NT2/D1 (cell line): Measurements from ENCODE around the gene SLC29A2.

Experiments
- DNase-seq: peaks from one replicate; pipeline ENCODE4 v3.0.0-alpha.2; 2011; ENCODE audit warnings: low read depth, low spot score
- H3K27me3 ChIP-seq: 2 replicates; pipeline ENCODE4 v1.6.0; 2011; ENCODE audit warnings: mild to moderate bottlenecking; ENCODE audit not compliant: insufficient read length, insufficient read depth
- H3K36me3 ChIP-seq: 2 replicates; pipeline ENCODE4 v1.6.1; 2011; ENCODE audit warnings: mild to moderate bottlenecking, low read length, mixed read lengths; ENCODE audit not compliant: insufficient read depth, insufficient read length
- H3K4me1 ChIP-seq: 2 replicates; pipeline ENCODE4 v1.5.1; 2011; ENCODE audit not compliant: insufficient read depth, insufficient read length
- H3K4me3 ChIP-seq: 2 replicates; pipeline ENCODE4 v1.5.1; 2011; ENCODE audit warnings: low read depth; ENCODE audit not compliant: insufficient read length
- H3K9ac ChIP-seq: 2 replicates; pipeline ENCODE4 v1.6.0; 2011; ENCODE audit warnings: low read depth; ENCODE audit not compliant: insufficient read length
- H3K9me3 ChIP-seq: 2 replicates; pipeline ENCODE4 v1.5.1; 2011; ENCODE audit warnings: mild to moderate bottlenecking, low read length; ENCODE audit not compliant: insufficient read depth
- SUZ12 ChIP-seq: IDR thresholded peaks from 2 replicates; pipeline ENCODE4 v1.6.1; 2011; ENCODE audit not compliant: insufficient read length, insufficient read depth; ENCODE audit errors: extremely low read depth
- YY1 ChIP-seq: IDR thresholded peaks from 2 replicates; pipeline ENCODE4 v1.6.1; 2011; ENCODE audit not compliant: insufficient read length, insufficient read depth
- ZNF274 ChIP-seq: IDR thresholded peaks from 2 replicates; pipeline ENCODE4 v1.6.1; 2011; ENCODE audit warnings: mild to moderate bottlenecking, low read depth, low read length

The SLC29A2 gene, protein sequence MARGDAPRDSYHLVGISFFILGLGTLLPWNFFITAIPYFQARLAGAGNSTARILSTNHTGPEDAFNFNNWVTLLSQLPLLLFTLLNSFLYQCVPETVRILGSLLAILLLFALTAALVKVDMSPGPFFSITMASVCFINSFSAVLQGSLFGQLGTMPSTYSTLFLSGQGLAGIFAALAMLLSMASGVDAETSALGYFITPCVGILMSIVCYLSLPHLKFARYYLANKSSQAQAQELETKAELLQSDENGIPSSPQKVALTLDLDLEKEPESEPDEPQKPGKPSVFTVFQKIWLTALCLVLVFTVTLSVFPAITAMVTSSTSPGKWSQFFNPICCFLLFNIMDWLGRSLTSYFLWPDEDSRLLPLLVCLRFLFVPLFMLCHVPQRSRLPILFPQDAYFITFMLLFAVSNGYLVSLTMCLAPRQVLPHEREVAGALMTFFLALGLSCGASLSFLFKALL

DNA sequence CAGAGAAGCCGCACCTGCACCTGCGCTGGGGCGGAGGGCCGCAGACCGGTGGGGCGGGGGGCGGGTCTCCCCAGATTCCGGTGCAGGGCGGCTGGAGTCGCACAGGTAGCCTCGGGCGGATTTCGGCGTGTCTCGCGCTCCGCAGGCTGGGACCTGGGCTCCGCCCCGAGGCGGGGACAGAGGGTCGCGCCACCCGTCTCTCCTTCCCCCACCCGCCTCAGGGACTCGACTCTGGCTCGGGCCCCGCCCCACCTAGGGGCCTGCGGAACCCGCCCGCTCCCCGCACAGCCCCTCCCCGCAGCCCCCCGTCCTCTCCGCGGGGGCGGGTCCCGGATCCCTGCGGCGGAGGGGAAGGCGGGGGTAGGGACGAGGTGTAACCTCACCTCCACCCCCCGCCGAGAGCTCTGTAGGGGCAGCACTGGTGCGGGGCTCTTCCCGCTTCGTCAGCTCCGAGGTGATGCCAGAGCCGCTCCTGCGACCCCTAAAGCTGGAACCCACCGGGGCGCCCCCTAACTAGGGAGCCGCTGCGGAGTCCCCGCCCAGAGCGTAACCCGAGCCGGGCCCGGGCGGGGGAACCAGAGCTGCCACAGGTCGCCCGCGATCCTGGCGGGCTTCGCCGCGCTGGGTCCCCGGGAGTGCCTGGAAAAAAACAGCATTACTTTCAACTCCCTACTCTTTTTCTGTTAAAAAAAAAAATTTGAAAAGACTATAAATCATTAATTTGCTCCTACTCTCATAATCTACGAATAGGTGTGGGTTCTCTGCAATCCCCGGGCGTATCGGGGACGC lies at the start of gene SLC29A2:
SLC29A2 (minus strand) TSS at position 134 of the 789 bp plus-strand sequence. CDS start 169 bp downstream, outside the sequence.
- no peaks in the 10 kb centered on the region for H3K9me3 ChIP-seq
- no peaks in the 10 kb centered on the region for H3K27me3 ChIP-seq
- peak within 1 kb of the TSS; percentile 99 for H3K4me3 ChIP-seq
- DNase-seq, result peak; percentile 95
- peaks cover 17% of the 10 kb centered on the region for H3K4me1 ChIP-seq
- H3K36me3 ChIP-seq, result peaks cover 30% of the 10 kb centered on the region
- peak within 1 kb of the TSS; percentile 99 for H3K9ac ChIP-seq
- TF ChIP-seq ZNF274, result no peak

DNA sequence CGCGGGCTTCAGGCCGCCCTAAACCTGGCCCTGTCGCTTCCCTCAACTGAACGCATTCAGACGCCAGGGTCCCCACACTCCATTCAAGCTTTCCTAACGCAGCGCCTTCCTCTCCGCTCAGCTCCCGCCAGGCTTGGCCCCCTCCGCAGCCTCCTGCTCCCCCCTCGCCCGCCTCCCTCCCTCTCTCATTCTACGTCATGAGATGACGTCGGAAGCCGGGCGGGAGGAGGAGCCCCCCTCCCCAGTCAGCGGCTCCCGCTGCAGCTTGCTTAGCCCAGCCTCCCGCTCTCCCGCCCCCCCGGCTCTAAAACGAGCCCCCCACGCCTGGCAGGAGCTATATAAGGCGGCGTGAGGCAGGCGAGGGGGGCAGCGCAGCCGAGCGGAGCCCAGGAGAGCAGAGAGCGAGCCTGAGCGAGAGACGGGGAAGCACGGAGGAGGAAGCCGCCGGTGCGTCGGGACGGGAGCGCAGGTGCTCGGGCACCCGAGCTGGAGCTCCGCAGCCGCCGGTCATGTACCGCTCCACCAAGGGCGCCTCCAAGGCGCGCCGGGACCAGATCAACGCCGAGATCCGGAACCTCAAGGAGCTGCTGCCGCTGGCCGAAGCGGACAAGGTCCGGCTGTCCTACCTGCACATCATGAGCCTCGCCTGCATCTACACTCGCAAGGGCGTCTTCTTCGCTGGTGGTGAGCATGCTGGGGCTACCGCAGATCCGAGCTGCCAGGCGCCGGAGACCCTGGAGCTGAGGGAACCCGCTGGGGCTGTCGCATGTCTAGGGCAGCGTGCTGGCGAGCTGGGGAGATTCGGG lies 49.3 kb upstream of the SLC29A2 start, which contains the start of gene NPAS4:
NPAS4 (plus strand) TSS at position 365 of the 806 bp plus-strand sequence; CDS start at position 510, 145 bp downstream.
- TF ChIP-seq SUZ12 (peak; percentile 93), ZNF274 (no peak)
- H3K36me3 ChIP-seq, result peaks cover 35% of the 10 kb centered on the region
- peaks cover 14% of the 10 kb centered on the region for H3K4me1 ChIP-seq
- no peak for DNase-seq
- no peaks in the 10 kb centered on the region for H3K9me3 ChIP-seq
- peak within 1 kb of the TSS; percentile 2 for H3K4me3 ChIP-seq
- peaks cover 32% of the 10 kb centered on the region for H3K27me3 ChIP-seq
- peak within 1 kb of the TSS; percentile 6 for H3K9ac ChIP-seq

DNA sequence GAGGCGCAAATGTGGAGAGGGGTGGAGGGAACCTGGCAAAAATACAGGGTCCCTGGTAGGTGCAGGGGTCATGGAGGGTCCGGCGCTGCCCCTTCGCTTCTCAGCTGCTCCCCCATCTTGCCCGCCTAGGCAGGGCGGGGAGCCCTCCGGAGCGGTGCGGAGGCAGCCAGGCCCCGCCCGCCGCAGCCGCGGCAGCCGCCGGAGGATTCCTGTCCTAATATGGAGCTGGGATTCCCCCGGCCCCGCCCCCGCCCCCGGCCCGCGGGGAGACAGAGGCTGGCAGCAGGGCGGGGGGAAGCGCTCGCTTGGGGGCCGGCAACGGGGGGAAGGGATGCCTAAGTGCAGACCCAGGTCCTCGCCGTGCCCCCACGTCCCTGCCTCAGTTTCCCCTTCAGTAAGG lies 48.3 kb upstream of the SLC29A2 start:
- peaks cover 32% of the 10 kb centered on the region for H3K27me3 ChIP-seq
- no peaks in the 10 kb centered on the region for H3K9me3 ChIP-seq
- TF ChIP-seq SUZ12, result peak; percentile 31
- no peak for TF ChIP-seq ZNF274
- peaks cover 26% of the 10 kb centered on the region for H3K36me3 ChIP-seq
- H3K9ac ChIP-seq, result no peak overlapping the region
- peaks cover 14% of the 10 kb centered on the region for H3K4me1 ChIP-seq
- no peak for DNase-seq
- H3K4me3 ChIP-seq, result no peak overlapping the region

DNA sequence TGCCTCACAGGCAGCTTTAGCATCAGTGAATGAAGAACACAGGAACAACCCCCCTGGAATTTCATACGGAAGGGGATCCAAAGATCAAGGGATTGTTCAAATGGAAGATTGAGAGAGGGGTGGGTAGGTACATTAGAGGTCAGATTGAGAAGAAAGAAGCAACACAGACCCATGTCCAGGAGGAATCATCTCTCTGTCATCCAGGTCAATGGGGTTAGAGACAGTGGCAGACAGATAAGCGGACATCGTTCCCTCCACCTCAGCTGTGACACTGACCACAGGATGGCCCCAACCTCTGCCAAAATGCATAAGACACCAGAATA lies 47.4 kb upstream of the SLC29A2 start:
- H3K36me3 ChIP-seq, result peaks cover 18% of the 10 kb centered on the region
- DNase-seq, result no peak
- H3K4me1 ChIP-seq, result peaks cover 14% of the 10 kb centered on the region
- no peak overlapping the region for H3K4me3 ChIP-seq
- no peak for TF ChIP-seq SUZ12
- no peak for TF ChIP-seq YY1
- TF ChIP-seq ZNF274, result no peak
- H3K9ac ChIP-seq, result no peak overlapping the region
- no peaks in the 10 kb centered on the region for H3K9me3 ChIP-seq
- H3K27me3 ChIP-seq, result peaks cover 32% of the 10 kb centered on the region

DNA sequence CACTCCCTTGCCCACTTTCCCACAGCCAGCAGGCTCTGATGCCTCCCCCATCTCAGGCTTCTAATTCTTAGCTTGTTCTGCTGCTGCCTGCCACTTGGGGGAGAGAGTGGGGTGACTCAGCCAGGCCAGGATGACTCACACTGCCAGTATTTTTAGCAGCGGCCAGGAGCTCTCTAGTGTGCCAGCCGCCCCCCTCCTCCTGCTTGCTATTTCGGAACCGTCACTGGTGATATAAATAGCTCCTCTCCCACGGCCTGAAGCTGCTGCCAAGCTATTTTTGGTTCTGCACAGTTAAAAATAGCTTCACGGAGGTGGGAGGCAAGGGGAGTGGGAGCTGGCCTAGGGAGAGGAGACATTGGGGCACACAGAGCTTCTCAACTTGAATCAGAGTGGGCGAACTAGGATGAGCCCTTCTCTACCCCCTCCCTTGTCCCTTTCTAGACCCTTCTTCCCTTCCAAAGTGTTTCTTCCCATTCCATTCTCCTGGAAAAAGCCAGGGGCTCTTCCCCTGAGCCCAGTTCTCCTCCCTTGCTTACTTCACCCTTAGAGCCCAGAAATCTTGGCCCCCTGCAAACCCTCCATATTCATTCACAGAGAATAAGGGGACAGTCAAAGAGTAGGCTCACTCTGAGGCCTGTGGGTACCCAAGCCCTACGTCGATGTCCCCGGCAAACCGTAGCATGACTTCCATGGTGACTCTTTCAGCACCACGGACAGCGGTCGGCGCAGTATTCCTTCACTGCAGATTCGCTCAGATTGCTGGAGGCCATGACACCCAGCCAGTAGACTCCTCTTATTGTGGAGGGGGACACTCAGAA lies 46.8 kb upstream of the SLC29A2 start:
- H3K9me3 ChIP-seq, result no peaks in the 10 kb centered on the region
- peak; percentile 81 for DNase-seq
- peaks cover 32% of the 10 kb centered on the region for H3K27me3 ChIP-seq
- TF ChIP-seq SUZ12 (peak; percentile 54), YY1 (no peak)
- no peak overlapping the region for H3K4me3 ChIP-seq
- H3K36me3 ChIP-seq, result peaks cover 14% of the 10 kb centered on the region
- H3K9ac ChIP-seq, result no peak overlapping the region
- peaks cover 20% of the 10 kb centered on the region for H3K4me1 ChIP-seq

DNA sequence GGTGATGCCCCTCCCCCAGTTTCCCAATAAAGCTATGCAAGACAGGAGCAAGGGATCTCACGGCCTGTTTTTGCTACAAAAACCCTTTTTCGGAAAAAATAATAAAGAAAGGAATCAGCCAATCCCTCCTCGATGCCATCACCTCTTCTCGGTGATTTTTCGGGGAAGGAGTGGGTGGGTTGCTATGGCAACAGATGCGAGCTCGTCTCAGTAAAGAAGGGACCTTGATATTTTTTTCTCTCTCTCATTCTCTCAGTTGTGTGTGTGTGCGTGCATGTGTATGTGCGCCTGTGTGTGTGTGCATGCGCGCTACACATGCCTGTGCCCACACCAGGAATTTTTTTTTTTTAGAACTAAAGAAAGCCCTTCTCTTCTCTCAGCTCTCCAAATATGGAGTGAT lies 45.4 kb upstream of the SLC29A2 start:
- Histone ChIP-seq H3K9ac (no peak overlapping the region), H3K9me3 (no peaks in the 10 kb centered on the region), H3K4me3 (no peak overlapping the region), H3K36me3 (peaks cover 11% of the 10 kb centered on the region), H3K27me3 (peaks cover 32% of the 10 kb centered on the region), H3K4me1 (peaks cover 32% of the 10 kb centered on the region)
- no peak for DNase-seq
- TF ChIP-seq YY1 (no peak), SUZ12 (no peak), ZNF274 (no peak)

DNA sequence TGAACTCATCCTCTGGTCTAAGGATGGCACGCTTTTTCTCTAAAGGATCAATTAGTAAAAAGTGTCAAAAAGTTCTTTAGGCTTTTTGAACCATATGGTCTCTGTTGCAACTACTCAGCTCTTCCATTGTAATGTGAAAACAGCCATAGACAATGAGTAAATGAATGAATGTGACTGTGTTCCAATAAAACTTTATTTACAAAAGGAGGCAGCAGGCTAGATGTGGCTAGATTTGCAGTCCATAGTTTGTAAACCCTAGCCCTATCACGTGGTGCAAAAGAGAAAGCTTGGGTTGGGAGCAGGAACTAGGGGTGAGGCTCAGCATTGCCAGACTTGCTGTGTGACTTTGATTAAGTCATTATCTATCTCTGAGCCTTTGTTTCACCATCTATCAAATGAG lies 43.9 kb upstream of the SLC29A2 start:
- no peak for TF ChIP-seq ZNF274
- no peak for TF ChIP-seq YY1
- no peak for TF ChIP-seq SUZ12
- Histone ChIP-seq H3K4me1 (peaks cover 31% of the 10 kb centered on the region), H3K4me3 (no peak overlapping the region), H3K27me3 (peaks cover 21% of the 10 kb centered on the region), H3K36me3 (peaks cover 16% of the 10 kb centered on the region), H3K9ac (no peak overlapping the region), H3K9me3 (no peaks in the 10 kb centered on the region)
- DNase-seq, result no peak
